ENCODE measurements around the gene COL27A1.

COL27A1 gene

DNA sequence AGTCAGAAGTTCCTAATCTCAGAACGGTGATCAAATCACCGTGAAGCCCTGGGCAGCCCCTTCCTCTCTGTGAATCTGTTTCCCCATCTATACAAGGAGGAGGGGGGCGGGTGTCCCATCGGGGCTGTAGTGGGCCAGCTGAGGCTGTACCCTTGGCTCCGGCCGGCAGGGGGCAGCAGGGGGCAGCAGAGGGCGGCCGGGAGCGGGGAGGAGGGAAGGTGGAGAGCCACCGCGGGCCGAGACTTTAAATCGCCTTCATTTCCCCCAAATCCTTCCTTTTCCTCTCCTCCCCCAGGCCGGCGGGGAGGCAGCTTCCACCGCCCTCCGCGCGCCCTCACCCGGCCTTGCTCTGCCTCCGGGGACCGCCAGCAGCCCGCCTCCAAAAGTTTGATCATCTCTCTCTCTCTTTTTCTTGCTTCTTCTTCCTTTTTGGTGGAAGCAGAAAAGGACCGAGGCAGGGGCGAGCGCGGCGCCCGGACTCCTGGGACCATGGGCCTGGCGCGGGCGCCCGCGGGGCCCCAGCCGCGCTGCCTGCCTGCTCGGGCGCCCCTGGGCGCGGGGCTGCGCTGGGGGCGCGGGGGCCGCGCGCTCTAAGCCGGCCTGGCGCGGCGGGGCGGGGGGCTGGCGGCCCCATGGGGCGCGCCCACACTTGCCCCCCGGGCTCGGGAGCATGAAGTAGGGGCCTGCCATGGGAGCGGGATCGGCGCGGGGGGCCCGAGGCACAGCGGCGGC is at the start of gene COL27A1:
COL27A1 (plus strand) TSS at position 275 of the 732 bp plus-strand sequence; CDS start at position 689, 414 bp downstream.
- Histone ChIP-seq H3K4me1 (ENCODE audit: control insufficient read depth, insufficient read depth, low read length, unreplicated experiment) (peaks cover 12% of the 10 kb centered on the region), H3K27me3 (ENCODE audit: insufficient read depth, low read length) (peaks cover 26% of the 10 kb centered on the region), H2AFZ (ENCODE audit: low read length, unreplicated experiment) (peak within 1 kb of the TSS; percentile 59), H3K79me2 (ENCODE audit: control insufficient read depth, insufficient read depth, low read length, unreplicated experiment) (no peaks in the 10 kb centered on the region), H3K4me3 (ENCODE audit: low read depth, low read length) (peak within 1 kb of the TSS; percentile 81), H3K36me3 (ENCODE audit: insufficient read depth, low read length) (no peaks in the 10 kb centered on the region), H3K27ac (ENCODE audit: low read depth, low read length) (no peak within 1 kb of the TSS)

DNA sequence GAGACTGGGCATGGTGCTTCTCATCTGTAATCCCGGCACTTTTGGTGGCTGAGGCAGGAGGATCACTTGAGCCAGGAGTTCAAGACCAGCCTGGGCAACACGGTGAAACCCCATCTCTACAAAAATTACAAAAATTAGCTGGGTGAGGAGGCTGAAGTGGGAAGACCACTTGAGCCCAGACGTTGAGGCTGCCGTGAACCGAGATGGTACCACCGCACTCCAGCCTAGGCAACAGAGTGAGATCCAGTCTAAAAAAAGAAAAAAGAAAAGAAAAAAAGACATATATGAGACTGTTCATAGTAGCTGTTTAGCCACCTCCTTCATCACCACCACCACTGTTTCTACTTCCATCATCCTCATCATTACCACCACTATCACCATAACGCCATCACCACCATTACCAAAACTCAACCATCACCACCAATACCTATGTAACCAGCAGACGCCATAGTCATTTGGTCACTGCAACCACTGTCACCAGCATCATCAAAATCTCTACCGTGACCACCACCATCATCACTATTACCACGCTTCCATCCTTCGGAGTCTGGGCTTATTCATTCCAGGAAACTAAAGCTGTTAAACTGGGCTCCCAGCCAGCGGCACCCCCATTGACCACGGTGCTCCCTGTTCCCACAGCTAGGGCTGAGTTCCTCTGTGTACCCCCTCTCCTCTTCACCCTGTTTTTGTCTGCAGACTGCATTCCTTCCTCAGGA is 47.9 kb upstream of the COL27A1 start:
- H2AFZ ChIP-seq (ENCODE audit: low read length, unreplicated experiment), result no peak overlapping the region
- peaks cover 18% of the 10 kb centered on the region for H3K4me1 ChIP-seq (ENCODE audit: control insufficient read depth, insufficient read depth, low read length, unreplicated experiment)
- H3K79me2 ChIP-seq (ENCODE audit: control insufficient read depth, insufficient read depth, low read length, unreplicated experiment), result no peaks in the 10 kb centered on the region
- no peaks in the 10 kb centered on the region for H3K36me3 ChIP-seq (ENCODE audit: insufficient read depth, low read length)
- H3K27me3 ChIP-seq (ENCODE audit: insufficient read depth, low read length), result peaks cover 10% of the 10 kb centered on the region
- H3K27ac ChIP-seq (ENCODE audit: low read depth, low read length), result no peak overlapping the region
- H3K4me3 ChIP-seq (ENCODE audit: low read depth, low read length), result no peak overlapping the region

DNA sequence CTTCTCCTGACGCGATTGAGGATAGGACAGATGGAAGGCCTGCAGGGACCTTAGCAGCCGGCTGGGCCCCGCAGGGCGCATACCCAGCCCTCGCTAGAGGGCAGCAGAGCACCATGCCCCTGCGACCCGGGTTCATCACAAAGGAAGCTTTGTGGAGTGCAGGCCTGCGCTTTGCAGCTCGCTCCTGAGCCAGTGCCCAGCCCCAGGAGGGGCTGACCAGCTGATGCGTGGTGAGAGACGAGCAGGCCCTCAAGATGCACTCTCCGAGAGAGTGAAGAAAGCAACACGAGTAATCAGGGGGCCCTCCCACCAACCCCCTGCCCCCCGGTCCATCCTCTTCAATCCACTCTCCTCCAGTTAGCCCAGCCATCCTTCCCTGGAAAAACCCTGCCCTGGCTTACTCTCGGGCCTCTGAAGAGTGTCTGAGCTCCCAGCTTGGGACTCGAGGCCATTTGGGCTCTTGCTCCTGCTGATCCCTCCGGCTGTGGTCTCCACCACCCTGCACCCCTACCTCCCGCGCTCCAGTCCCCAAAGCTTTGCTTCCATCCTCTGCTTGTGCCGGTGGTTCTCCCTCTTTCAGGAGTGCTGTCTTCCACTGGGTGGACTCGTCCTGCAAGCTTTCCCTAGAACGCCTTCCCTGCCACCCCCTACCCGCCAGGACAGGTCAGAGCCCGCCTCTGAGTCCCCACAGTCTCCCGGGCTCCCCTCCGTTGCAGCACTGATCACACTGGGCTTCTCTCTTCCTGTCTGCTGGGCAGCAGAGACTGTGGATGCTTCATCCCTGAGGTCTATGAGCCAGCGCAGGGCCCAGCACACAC is 47.1 kb upstream of the COL27A1 start:
- Histone ChIP-seq H3K36me3 (ENCODE audit: insufficient read depth, low read length) (no peaks in the 10 kb centered on the region), H3K4me3 (ENCODE audit: low read depth, low read length) (no peak overlapping the region), H3K4me1 (ENCODE audit: control insufficient read depth, insufficient read depth, low read length, unreplicated experiment) (peaks cover 26% of the 10 kb centered on the region), H3K27me3 (ENCODE audit: insufficient read depth, low read length) (peaks cover 10% of the 10 kb centered on the region), H3K27ac (ENCODE audit: low read depth, low read length) (no peak overlapping the region), H2AFZ (ENCODE audit: low read length, unreplicated experiment) (no peak overlapping the region), H3K79me2 (ENCODE audit: control insufficient read depth, insufficient read depth, low read length, unreplicated experiment) (no peaks in the 10 kb centered on the region)

DNA sequence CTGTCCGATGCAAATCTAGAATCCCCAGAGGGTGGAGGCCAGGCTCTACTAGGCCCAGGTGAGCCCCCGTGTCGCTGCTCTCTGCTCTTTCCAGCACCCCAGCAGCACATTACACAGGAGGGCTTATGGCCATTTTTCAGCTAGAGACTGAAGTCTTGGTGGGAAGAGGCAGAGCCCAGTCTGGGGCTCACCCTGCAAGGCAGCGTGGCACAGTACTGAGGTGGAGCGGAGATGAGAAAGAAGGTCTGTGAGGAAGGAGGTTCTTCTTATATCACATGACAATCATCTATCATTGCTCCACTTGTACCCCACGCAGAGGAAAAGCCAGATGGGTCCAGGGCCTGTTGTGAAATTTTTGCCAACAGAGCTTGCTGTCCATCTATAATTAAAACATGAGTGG is 46.2 kb upstream of the COL27A1 start:
- Histone ChIP-seq H3K4me1 (ENCODE audit: control insufficient read depth, insufficient read depth, low read length, unreplicated experiment) (peaks cover 35% of the 10 kb centered on the region), H3K27me3 (ENCODE audit: insufficient read depth, low read length) (peaks cover 10% of the 10 kb centered on the region), H3K36me3 (ENCODE audit: insufficient read depth, low read length) (no peaks in the 10 kb centered on the region), H3K79me2 (ENCODE audit: control insufficient read depth, insufficient read depth, low read length, unreplicated experiment) (no peaks in the 10 kb centered on the region), H2AFZ (ENCODE audit: low read length, unreplicated experiment) (no peak overlapping the region), H3K27ac (ENCODE audit: low read depth, low read length) (no peak overlapping the region), H3K4me3 (ENCODE audit: low read depth, low read length) (no peak overlapping the region)

DNA sequence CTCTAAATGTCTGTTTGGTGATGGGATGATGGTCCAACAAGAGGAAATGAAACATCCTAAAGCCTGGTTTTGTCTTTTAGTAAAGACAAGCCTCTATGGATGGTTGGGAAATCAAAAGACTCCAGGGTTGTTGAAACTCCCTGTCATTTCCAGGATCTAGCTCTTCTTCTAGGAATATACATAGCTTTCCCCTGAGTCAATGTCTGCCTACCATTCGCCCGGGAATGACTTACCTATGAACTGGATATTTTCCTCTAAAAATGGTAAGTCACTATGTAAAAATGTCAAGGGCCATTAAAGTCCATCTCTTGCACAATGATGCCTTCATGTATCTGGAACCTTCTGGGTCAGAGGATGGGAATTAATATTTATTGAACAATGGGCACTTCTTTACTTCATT is 45.2 kb upstream of the COL27A1 start:
- no peak overlapping the region for H3K27ac ChIP-seq (ENCODE audit: low read depth, low read length)
- H3K4me1 ChIP-seq (ENCODE audit: control insufficient read depth, insufficient read depth, low read length, unreplicated experiment), result peaks cover 28% of the 10 kb centered on the region
- H2AFZ ChIP-seq (ENCODE audit: low read length, unreplicated experiment), result no peak overlapping the region
- peaks cover 3% of the 10 kb centered on the region for H3K27me3 ChIP-seq (ENCODE audit: insufficient read depth, low read length)
- no peak overlapping the region for H3K4me3 ChIP-seq (ENCODE audit: low read depth, low read length)
- no peaks in the 10 kb centered on the region for H3K36me3 ChIP-seq (ENCODE audit: insufficient read depth, low read length)
- H3K79me2 ChIP-seq (ENCODE audit: control insufficient read depth, insufficient read depth, low read length, unreplicated experiment), result no peaks in the 10 kb centered on the region

DNA sequence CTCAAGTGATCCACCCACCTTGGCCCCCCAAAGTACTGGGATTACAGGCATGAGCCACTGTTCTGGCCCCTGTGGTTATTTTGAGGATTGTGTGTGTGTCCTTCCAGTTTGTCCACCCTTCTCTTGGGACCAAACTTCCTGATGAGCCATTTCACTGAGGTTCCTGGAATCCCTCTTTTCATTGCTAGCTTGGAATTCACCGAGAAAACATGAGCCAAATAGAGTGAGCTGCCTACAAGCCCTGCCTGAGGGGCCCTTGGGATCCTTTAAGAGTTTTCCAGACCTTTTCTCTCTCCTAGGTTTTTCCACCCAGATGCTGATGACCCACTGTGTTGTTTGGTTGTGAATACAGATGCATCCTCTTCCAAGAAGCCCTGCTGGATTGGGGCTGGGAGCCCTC is 43.0 kb upstream of the COL27A1 start:
- peaks cover 17% of the 10 kb centered on the region; the same call in 1 of the 2 replicates for H3K27me3 ChIP-seq (ENCODE audit: insufficient read depth, low read length)
- H3K4me3 ChIP-seq (ENCODE audit: low read depth, low read length), result no peak overlapping the region
- no peaks in the 10 kb centered on the region for H3K36me3 ChIP-seq (ENCODE audit: insufficient read depth, low read length)
- no peak overlapping the region for H2AFZ ChIP-seq (ENCODE audit: low read length, unreplicated experiment)
- H3K79me2 ChIP-seq (ENCODE audit: control insufficient read depth, insufficient read depth, low read length, unreplicated experiment), result no peaks in the 10 kb centered on the region
- peaks cover 28% of the 10 kb centered on the region for H3K4me1 ChIP-seq (ENCODE audit: control insufficient read depth, insufficient read depth, low read length, unreplicated experiment)
- no peak overlapping the region for H3K27ac ChIP-seq (ENCODE audit: low read depth, low read length)

DNA sequence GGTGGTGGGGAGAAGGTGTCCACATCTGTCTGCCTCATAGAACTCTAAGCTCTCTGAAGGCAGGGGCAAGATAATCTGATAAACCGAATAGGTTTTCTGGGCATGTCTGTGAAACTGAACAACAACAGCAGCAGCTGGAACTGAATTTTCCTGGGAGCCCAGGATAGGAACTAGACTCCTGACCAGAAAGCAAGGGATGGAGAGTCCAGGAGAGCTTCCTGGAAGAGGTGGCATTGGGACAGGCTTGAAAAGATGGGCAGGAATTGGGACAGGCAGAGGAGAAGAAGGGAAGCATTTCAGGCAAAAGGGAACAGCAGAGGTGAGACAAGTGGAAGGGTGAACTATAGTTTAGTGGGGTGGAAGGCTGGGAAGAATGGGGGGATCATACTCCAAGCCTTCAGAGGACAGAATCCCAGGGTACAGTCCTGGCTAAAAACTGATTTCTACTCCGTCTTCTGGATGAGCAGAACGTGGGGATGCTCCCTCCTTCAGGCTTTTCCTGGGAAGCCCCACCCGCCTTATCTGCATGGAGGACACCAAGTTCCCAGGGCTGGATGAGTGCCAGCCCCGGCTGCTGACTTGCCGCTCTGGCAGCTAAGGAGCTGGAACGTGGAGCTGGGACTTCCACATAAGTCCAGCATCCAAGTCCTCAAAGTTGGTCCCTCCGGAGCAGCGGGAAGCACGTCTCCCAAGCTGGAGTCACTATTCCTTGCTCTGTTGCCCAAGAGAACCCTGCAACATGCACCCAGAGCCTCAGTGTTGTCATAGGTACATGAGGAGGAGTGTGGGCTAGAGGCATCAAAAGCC is 42.4 kb upstream of the COL27A1 start:
- Histone ChIP-seq H3K27ac (ENCODE audit: low read depth, low read length) (no peak overlapping the region), H2AFZ (ENCODE audit: low read length, unreplicated experiment) (no peak overlapping the region), H3K4me1 (ENCODE audit: control insufficient read depth, insufficient read depth, low read length, unreplicated experiment) (peaks cover 28% of the 10 kb centered on the region), H3K4me3 (ENCODE audit: low read depth, low read length) (no peak overlapping the region), H3K27me3 (ENCODE audit: insufficient read depth, low read length) (peaks cover 20% of the 10 kb centered on the region; the same call in 1 of the 2 replicates), H3K79me2 (ENCODE audit: control insufficient read depth, insufficient read depth, low read length, unreplicated experiment) (no peaks in the 10 kb centered on the region), H3K36me3 (ENCODE audit: insufficient read depth, low read length) (no peaks in the 10 kb centered on the region)

DNA sequence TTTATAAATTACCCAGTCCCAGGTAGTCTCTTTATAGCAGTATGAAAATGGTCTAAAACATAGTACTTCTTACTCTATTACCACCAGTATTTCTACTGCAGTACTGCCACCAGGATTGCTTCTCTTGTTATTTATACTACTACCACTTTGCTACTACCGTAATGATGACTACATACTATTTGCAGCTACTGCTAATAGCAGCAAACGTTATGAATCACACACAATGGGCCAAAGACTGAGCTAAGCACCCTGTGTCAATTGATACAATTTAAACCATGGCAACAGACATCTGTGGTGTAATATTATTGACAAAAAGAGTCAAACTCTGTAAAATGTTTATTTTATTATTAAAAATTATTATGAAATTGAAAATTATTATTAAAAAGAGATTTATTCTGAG is 41.0 kb upstream of the COL27A1 start:
- H2AFZ ChIP-seq (ENCODE audit: low read length, unreplicated experiment), result no peak overlapping the region
- H3K36me3 ChIP-seq (ENCODE audit: insufficient read depth, low read length), result no peaks in the 10 kb centered on the region
- no peak overlapping the region for H3K4me3 ChIP-seq (ENCODE audit: low read depth, low read length)
- H3K27me3 ChIP-seq (ENCODE audit: insufficient read depth, low read length), result peaks cover 29% of the 10 kb centered on the region; the same call in 1 of the 2 replicates
- H3K4me1 ChIP-seq (ENCODE audit: control insufficient read depth, insufficient read depth, low read length, unreplicated experiment), result peaks cover 28% of the 10 kb centered on the region
- no peaks in the 10 kb centered on the region for H3K79me2 ChIP-seq (ENCODE audit: control insufficient read depth, insufficient read depth, low read length, unreplicated experiment)
- H3K27ac ChIP-seq (ENCODE audit: low read depth, low read length), result no peak overlapping the region

DNA sequence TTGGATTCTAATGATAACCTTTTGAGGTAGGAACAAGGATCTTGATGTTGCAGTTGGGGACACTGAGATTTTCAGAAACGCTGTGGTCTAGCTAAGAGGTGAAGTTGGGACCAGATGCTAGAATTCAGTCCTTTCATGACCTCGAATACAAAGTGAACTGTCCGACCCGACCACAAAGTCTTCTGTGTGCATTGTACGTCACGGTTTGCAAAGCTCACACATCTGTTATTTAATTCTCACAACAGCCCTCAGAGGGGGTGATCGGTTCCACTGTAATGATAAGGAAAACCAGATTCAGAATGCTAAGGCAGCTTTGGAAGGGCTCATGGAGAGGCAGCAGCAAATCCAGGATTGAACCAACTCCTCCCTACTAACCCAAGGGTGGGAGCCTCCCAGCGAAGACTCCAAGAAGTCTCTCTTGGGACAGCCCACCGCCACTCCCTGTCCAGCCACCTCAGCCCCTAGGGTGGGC is 39.6 kb upstream of the COL27A1 start:
- no peaks in the 10 kb centered on the region for H3K36me3 ChIP-seq (ENCODE audit: insufficient read depth, low read length)
- H3K4me1 ChIP-seq (ENCODE audit: control insufficient read depth, insufficient read depth, low read length, unreplicated experiment), result peaks cover 24% of the 10 kb centered on the region
- no peak overlapping the region for H3K4me3 ChIP-seq (ENCODE audit: low read depth, low read length)
- no peak overlapping the region for H2AFZ ChIP-seq (ENCODE audit: low read length, unreplicated experiment)
- H3K27ac ChIP-seq (ENCODE audit: low read depth, low read length), result no peak overlapping the region
- no peaks in the 10 kb centered on the region for H3K79me2 ChIP-seq (ENCODE audit: control insufficient read depth, insufficient read depth, low read length, unreplicated experiment)
- H3K27me3 ChIP-seq (ENCODE audit: insufficient read depth, low read length), result peaks cover 38% of the 10 kb centered on the region

All from ACC112 (cell line).